ENCODE results near the gene GRPEL1. TPM values are rescaled to one million over a fixed set of nuclear protein-coding genes. Genes with fewer than 3 reads are reported as not detected.

Gene GRPEL1
- total RNA-seq, 1 experiment from 2014 or later: 78.2 TPM

DNA sequence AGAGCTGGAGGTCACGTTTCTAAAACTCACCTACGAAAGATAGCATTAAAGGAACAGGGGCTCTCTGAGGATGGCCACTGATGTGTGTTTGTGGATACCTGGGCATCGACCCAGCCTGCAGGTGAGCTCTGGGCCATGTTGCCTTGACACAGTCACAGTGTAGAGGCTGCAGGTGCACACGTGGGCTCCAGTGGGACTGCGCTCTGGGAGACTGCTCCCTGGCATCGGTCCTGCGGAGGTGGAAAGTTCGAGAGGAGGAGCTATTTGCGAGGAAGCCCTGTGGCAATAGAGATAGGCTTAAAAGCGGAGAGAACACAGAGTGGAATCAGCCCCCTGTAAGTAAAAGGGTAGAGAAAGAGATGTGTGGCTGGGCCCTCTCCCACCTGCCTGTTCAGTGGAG lies 37.0 kb downstream of the GRPEL1 start:
- intact Hi-C loops (cut with micrococcal nuclease; ENCODE audit: unreplicated experiment): no loop called here
- TSS peak; percentile 54 for BruUV-seq (replicated peaks)
- POLR2A ChIA-PET (ENCODE audit: low non-redundant PET): no interaction called here

DNA sequence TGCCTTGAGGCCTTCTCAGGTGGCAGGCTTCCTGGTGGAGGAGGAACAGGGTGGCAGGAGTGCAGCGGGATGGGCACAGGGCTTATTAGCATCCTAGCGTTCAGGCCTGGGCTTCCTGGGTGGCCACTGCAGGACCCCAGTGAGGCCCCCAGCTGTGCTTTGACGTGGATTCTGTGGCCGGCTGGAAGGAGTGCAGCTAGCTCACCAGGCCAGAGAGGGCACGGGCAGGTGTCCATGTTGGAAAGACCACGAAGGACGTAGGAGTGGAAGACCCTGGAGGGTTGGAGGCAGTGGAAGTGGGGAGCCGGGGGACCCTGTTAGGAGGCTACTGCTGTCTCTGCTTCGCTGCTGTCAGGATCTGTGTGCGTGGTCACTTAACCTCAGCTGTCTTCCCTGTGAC lies 37.9 kb downstream of the GRPEL1 start:
- ChIA-PET POLR2A (ENCODE audit: low non-redundant PET) (no interaction called here), CTCF (no interaction called here)
- no peak for DNase-seq (ENCODE audit: low spot score)
- H3K9me3 ChIP-seq (ENCODE audit: low read depth, low read length, poor library complexity, severe bottlenecking): no peaks in the 10 kb centered on the region
- no peaks in the 10 kb centered on the region for H3K27me3 ChIP-seq (replicated peaks; ENCODE audit: insufficient read depth, low read depth, low read length, poor library complexity)
- no peak overlapping the region for H3K4me3 ChIP-seq (ENCODE audit: low read depth, low read length, poor library complexity, severe bottlenecking)
- TF ChIP-seq, protein P1, sequence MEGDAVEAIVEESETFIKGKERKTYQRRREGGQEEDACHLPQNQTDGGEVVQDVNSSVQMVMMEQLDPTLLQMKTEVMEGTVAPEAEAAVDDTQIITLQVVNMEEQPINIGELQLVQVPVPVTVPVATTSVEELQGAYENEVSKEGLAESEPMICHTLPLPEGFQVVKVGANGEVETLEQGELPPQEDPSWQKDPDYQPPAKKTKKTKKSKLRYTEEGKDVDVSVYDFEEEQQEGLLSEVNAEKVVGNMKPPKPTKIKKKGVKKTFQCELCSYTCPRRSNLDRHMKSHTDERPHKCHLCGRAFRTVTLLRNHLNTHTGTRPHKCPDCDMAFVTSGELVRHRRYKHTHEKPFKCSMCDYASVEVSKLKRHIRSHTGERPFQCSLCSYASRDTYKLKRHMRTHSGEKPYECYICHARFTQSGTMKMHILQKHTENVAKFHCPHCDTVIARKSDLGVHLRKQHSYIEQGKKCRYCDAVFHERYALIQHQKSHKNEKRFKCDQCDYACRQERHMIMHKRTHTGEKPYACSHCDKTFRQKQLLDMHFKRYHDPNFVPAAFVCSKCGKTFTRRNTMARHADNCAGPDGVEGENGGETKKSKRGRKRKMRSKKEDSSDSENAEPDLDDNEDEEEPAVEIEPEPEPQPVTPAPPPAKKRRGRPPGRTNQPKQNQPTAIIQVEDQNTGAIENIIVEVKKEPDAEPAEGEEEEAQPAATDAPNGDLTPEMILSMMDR (conservative IDR thresholded peaks at IDR 0.05; ENCODE audit: low read depth, low read length): no peak
- no peak for TF ChIP-seq EZH2 (IDR thresholded peaks at IDR 0.05; ENCODE audit: borderline replicate concordance, low read depth, low read length, poor library complexity, severe bottlenecking)
- H3K36me3 ChIP-seq (ENCODE audit: insufficient read depth, low read length, poor library complexity, severe bottlenecking): peaks cover 20% of the 10 kb centered on the region
- BruUV-seq (replicated peaks): no TSS peak
- H3K27ac ChIP-seq (ENCODE audit: low read depth, low read length, poor library complexity, severe bottlenecking): no peak overlapping the region
- H3K4me1 ChIP-seq (ENCODE audit: insufficient read depth, low read length, poor library complexity, severe bottlenecking): no peaks in the 10 kb centered on the region
- intact Hi-C loops (cut with micrococcal nuclease; ENCODE audit: unreplicated experiment): no loop called here

More for the DNA sequence above, 37.0 kb downstream of the GRPEL1 start:
- H3K27ac ChIP-seq (ENCODE audit: low read depth, low read length, poor library complexity, severe bottlenecking): no peak overlapping the region
- peaks cover 20% of the 10 kb centered on the region for H3K36me3 ChIP-seq (ENCODE audit: insufficient read depth, low read length, poor library complexity, severe bottlenecking)
- no peaks in the 10 kb centered on the region for H3K27me3 ChIP-seq (replicated peaks; ENCODE audit: insufficient read depth, low read depth, low read length, poor library complexity)
- no peak for DNase-seq (ENCODE audit: low spot score)
- H3K4me3 ChIP-seq (ENCODE audit: low read depth, low read length, poor library complexity, severe bottlenecking): no peak overlapping the region
- no peaks in the 10 kb centered on the region for H3K4me1 ChIP-seq (ENCODE audit: insufficient read depth, low read length, poor library complexity, severe bottlenecking)
- no peaks in the 10 kb centered on the region for H3K9me3 ChIP-seq (ENCODE audit: low read depth, low read length, poor library complexity, severe bottlenecking)
- TF ChIP-seq EZH2 (IDR thresholded peaks at IDR 0.05; ENCODE audit: borderline replicate concordance, low read depth, low read length, poor library complexity, severe bottlenecking): no peak
- TF ChIP-seq, protein P1 (conservative IDR thresholded peaks at IDR 0.05; ENCODE audit: low read depth, low read length): no peak
- CTCF ChIA-PET: no interaction called here

DNA sequence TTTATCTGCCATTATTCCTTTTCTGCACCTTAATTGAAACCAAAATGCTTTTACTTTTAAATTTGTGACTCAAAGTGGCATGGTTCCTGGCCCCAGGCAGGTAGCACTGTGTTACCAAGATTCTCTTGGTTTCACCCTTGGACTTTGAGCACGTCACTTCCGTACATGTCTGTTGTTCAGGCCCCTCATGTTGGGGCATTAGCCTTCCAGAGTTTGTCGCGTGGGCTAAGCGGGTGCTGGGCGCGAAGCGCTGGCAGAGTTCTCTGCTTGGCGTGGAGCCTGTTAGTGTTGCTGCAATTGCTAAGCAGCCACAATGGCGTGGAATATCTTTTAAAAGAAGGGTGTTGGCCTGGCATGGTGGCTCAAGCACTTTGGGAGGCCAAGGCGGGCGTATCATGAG lies 38.7 kb downstream of the GRPEL1 start:
- ChIA-PET POLR2A (ENCODE audit: low non-redundant PET) (no interaction called here), CTCF (no interaction called here)
- intact Hi-C loops (cut with micrococcal nuclease; ENCODE audit: unreplicated experiment): no loop called here
- Histone ChIP-seq H3K4me1 (ENCODE audit: insufficient read depth, low read length, poor library complexity, severe bottlenecking) (no peaks in the 10 kb centered on the region), H3K36me3 (ENCODE audit: insufficient read depth, low read length, poor library complexity, severe bottlenecking) (peaks cover 20% of the 10 kb centered on the region), H3K27me3 (replicated peaks; ENCODE audit: insufficient read depth, low read depth, low read length, poor library complexity) (no peaks in the 10 kb centered on the region), H3K27ac (ENCODE audit: low read depth, low read length, poor library complexity, severe bottlenecking) (no peak overlapping the region), H3K4me3 (ENCODE audit: low read depth, low read length, poor library complexity, severe bottlenecking) (no peak overlapping the region), H3K9me3 (ENCODE audit: low read depth, low read length, poor library complexity, severe bottlenecking) (no peaks in the 10 kb centered on the region)
- no TSS peak for BruUV-seq (replicated peaks)
- TF ChIP-seq, protein P1 (conservative IDR thresholded peaks at IDR 0.05; ENCODE audit: low read depth, low read length): no peak
- no peak for TF ChIP-seq EZH2 (IDR thresholded peaks at IDR 0.05; ENCODE audit: borderline replicate concordance, low read depth, low read length, poor library complexity, severe bottlenecking)
- no peak for DNase-seq (ENCODE audit: low spot score)
